Sigmoid colon (tissue), 7 donors: Measurements from ENCODE around the gene LPP. TPM values are rescaled to one million over a fixed set of nuclear protein-coding genes. Genes with fewer than 3 reads are reported as not detected.

ENCODE experiments used
- DNase-seq: peaks from one replicate; pipeline ENCODE4 v3.0.0-alpha.2; 2019
- H3K27ac ChIP-seq, 4 donors: fragments of 200-600 bp; sonication (generic); one replicate each; pipeline ENCODE4 v1.5.1; 2016 to 2019; ENCODE audit warnings: mild to moderate bottlenecking in 1 of 4
- H3K27me3 ChIP-seq, 3 donors: fragments of 200-600 bp; sonication (generic); one replicate each; pipeline ENCODE4 v1.5.1; 2019; ENCODE audit warnings: mild to moderate bottlenecking in 1 of 3
- H3K36me3 ChIP-seq, 4 donors: fragments of 200-600 bp; sonication (generic); one replicate each; pipeline ENCODE4 v1.5.1; 2016 to 2019
- H3K4me1 ChIP-seq, 4 donors: fragments of 200-600 bp; sonication (generic); one replicate each; pipeline ENCODE4 v1.5.1; 2017 to 2019
- H3K4me3 ChIP-seq, 4 donors: fragments of 200-600 bp; sonication (generic); one replicate each; pipeline ENCODE4 v1.5.1; 2017 to 2019; ENCODE audit warnings: mild to moderate bottlenecking in 2 of 4, moderate library complexity in 1 of 4
- H3K9me3 ChIP-seq, 4 donors: fragments of 200-600 bp in 3 of 4; sonication (generic) in 3 of 4; one replicate each; pipeline versions ENCODE4 v1.5.1 to v1.6.1; 2013 to 2019
- CTCF ChIP-seq, 4 experiments: fragments of 450-650 bp in 3 of 4; fragments of 200-600 bp in 1 of 4; IDR thresholded peaks; one replicate each; pipeline ENCODE4 v1.5.1; 2016 to 2019; ENCODE audit warnings: antibody characterized with exemption in 4 of 4, mild to moderate bottlenecking in 3 of 4, moderate library complexity in 2 of 4
- EP300 ChIP-seq, 4 donors: sonication (generic); formaldehyde crosslinking; IDR thresholded peaks; one replicate each; pipeline ENCODE4 v1.6.1; 2017; ENCODE audit warnings: antibody characterized with exemption in 4 of 4
- POLR2A ChIP-seq, 2 donors: fragments of 450-650 bp; IDR thresholded peaks; one replicate each; pipeline ENCODE4 v1.6.1; 2016; ENCODE audit warnings: antibody characterized with exemption in 2 of 2, mild to moderate bottlenecking in 2 of 2, moderate library complexity in 2 of 2
- POLR2AphosphoS5 ChIP-seq, 4 donors: sonication (generic); formaldehyde crosslinking; IDR thresholded peaks; one replicate each; pipeline ENCODE4 v1.6.1; 2017; ENCODE audit warnings: antibody characterized with exemption in 4 of 4
- WGBS, 2 donors: extraction: QIAGEN DNeasy Blood & Tissue Kit; methylation state at CpG; one replicate each; pipeline ENCODE4 v1.1.7; 2013; 5-methylcytosine and 5-hydroxymethylcytosine counted together
- intact Hi-C: fragments of 100-400 bp; cut with DNase I; formaldehyde crosslinking; loops from one replicate; pipeline ENCODE4 v1.15.1; 2023
- polyA plus RNA-seq, 3 donors: library from polyadenylated mRNA; stranded (reverse); fragments of 200-250 nt; gene quantifications; one replicate each; pipeline ENCODE4 v1.2.3, GENCODE V29; 2013
- total RNA-seq, 4 donors: library from RNA; depleted of rRNA; stranded (reverse); fragments of >200 nt; gene quantifications; one replicate each; pipeline ENCODE4 v1.1.0, GENCODE V29; 2016
- donor health status: healthy with polysubstance abuse.
- donor health status: Bipolar disorder and iron deficiency.
- donor health status: healthy.

Gene LPP
- total and polyA plus RNA-seq, 7 donors: 5.3 to 1,773 (median 824) TPM

- Histone ChIP-seq H3K9me3 (no peaks in the 10 kb centered on the region), H3K36me3 (peaks cover 0 to 10% (median 0%) of the 10 kb centered on the region in 4 donors), H3K27me3 (no peaks in the 10 kb centered on the region), H3K27ac (peak overlapping the region; percentile 84 to 97 (median 93)), H3K4me3 (peak overlapping the region in 3 of 4 donors; percentile 43 to 56 (median 51)), H3K4me1 (peaks cover 2 to 78% (median 69%) of the 10 kb centered on the region in 4 donors)
- DNase-seq: no peak
- TF ChIP-seq POLR2A (IDR thresholded peaks at IDR 0.05) (no peak), POLR2AphosphoS5 (IDR thresholded peaks at IDR 0.05) (no peak), CTCF (IDR thresholded peaks at IDR 0.05) (no peak), EP300 (IDR thresholded peaks at IDR 0.05) (no peak)
- intact Hi-C loops: no loop called here
- WGBS, 2 donors: 62 to 67% methylated on average over 4 of the region's 4 CpGs
Observed at GRCh38 chr3:188217726-188218125, 63.8 kb downstream of the LPP start.

GRCh38 chr3:188218603-188219002, 64.6 kb downstream of the LPP start:
- Histone ChIP-seq H3K36me3 (peaks cover 0 to 10% (median 0%) of the 10 kb centered on the region in 4 donors), H3K9me3 (no peaks in the 10 kb centered on the region), H3K27me3 (no peaks in the 10 kb centered on the region), H3K27ac (peak overlapping the region; percentile 84 to 97 (median 93)), H3K4me1 (peaks cover 2 to 86% (median 76%) of the 10 kb centered on the region in 4 donors), H3K4me3 (peak overlapping the region in 2 of 4 donors; percentile 51 to 56)
- DNase-seq: no peak
- TF ChIP-seq EP300 (IDR thresholded peaks at IDR 0.05) (no peak), CTCF (IDR thresholded peaks at IDR 0.05) (no peak), POLR2AphosphoS5 (IDR thresholded peaks at IDR 0.05) (no peak), POLR2A (IDR thresholded peaks at IDR 0.05) (no peak)
- intact Hi-C loops: no loop called here
- WGBS, 2 donors: 19 to 51% methylated on average over 1 of the region's 1 CpG

- Histone ChIP-seq H3K36me3 (peaks cover 0 to 9% (median 0%) of the 10 kb centered on the region in 4 donors), H3K27me3 (no peaks in the 10 kb centered on the region), H3K4me1 (peaks cover 2 to 92% (median 82%) of the 10 kb centered on the region in 4 donors), H3K4me3 (peak overlapping the region in 2 of 4 donors; percentile 51 to 56), H3K27ac (peak overlapping the region; percentile 84 to 97 (median 93)), H3K9me3 (no peaks in the 10 kb centered on the region)
- 26 to 73% methylated on average over 5 of the region's 5 CpGs for WGBS, 2 donors
- intact Hi-C loops: no loop called here
- TF ChIP-seq CTCF (IDR thresholded peaks at IDR 0.05) (no peak), POLR2A (IDR thresholded peaks at IDR 0.05) (no peak)
- no peak for DNase-seq
Observed at GRCh38 chr3:188219147-188219546, 65.2 kb downstream of the LPP start.

GRCh38 chr3:188220097-188220788, 66.3 kb downstream of the LPP start:
- Histone ChIP-seq H3K27ac (peak overlapping the region; percentile 84 to 97 (median 93)), H3K4me3 (peak overlapping the region in 2 of 4 donors; percentile 22 to 25), H3K4me1 (peaks cover 2 to 97% (median 89%) of the 10 kb centered on the region in 4 donors), H3K9me3 (no peaks in the 10 kb centered on the region), H3K36me3 (no peaks in the 10 kb centered on the region), H3K27me3 (no peaks in the 10 kb centered on the region)
- intact Hi-C loops: loop anchor here (2.0 to 5.0 kb wide), 2 partner anchors 47 to 727 kb away; no protein-coding TSS in a partner anchor
- 95% methylated on average over 6 of the region's 6 CpGs for WGBS, 2 donors
- peak; percentile 42 to 94 (median 76) for TF ChIP-seq EP300 (IDR thresholded peaks at IDR 0.05)
- TF ChIP-seq POLR2A (IDR thresholded peaks at IDR 0.05): no peak
- TF ChIP-seq CTCF (IDR thresholded peaks at IDR 0.05): no peak
- peak; percentile 49 to 53 (median 52) for TF ChIP-seq POLR2AphosphoS5 (IDR thresholded peaks at IDR 0.05)
- DNase-seq: peak; percentile 80
